GM21737 (cell line): Measurements from ENCODE around the gene CAPN5.

Experiments used
- ATAC-seq: cut with Tn5 transposase; IDR thresholded peaks from one replicate; pipeline ENCODE4 v1.9.1; 2021; ENCODE audit warnings: mild to moderate bottlenecking, moderate library complexity; ENCODE audit not compliant: unreplicated experiment

The CAPN5 gene

GRCh38 chr11:77114089-77114463, 47.3 kb downstream of the CAPN5 start:
- no peak for ATAC-seq

GRCh38 chr11:77115181-77115611, 48.4 kb downstream of the CAPN5 start:
- ATAC-seq = no peak

- ATAC-seq = no peak
These were observed 49.2 kb downstream of the CAPN5 start for GRCh38 chr11:77115956-77116355.

GRCh38 chr11:77117492-77117891, 50.7 kb downstream of the CAPN5 start:
- no peak for ATAC-seq

- no peak for ATAC-seq
These were observed 51.3 kb downstream of the CAPN5 start for GRCh38 chr11:77118086-77118485.

- ATAC-seq = no peak
These were observed 52.2 kb downstream of the CAPN5 start for GRCh38 chr11:77118971-77119370.

- no peak for ATAC-seq
These were observed 52.8 kb downstream of the CAPN5 start for GRCh38 chr11:77119531-77119936.

- no peak for ATAC-seq
These were observed 53.8 kb downstream of the CAPN5 start for GRCh38 chr11:77120571-77120970.

GRCh38 chr11:77121096-77121640, 54.4 kb downstream of the CAPN5 start:
- no peak for ATAC-seq

GRCh38 chr11:77121876-77122575, 55.3 kb downstream of the CAPN5 start:
- ATAC-seq = no peak

- ATAC-seq = no peak
These were observed 55.9 kb downstream of the CAPN5 start for GRCh38 chr11:77122576-77123212.

- ATAC-seq = no peak
These were observed 56.8 kb downstream of the CAPN5 start for GRCh38 chr11:77123591-77123990.

- ATAC-seq = no peak
These were observed 57.3 kb downstream of the CAPN5 start for GRCh38 chr11:77124041-77124440.

GRCh38 chr11:77124488-77124887, 57.7 kb downstream of the CAPN5 start:
- no peak for ATAC-seq

- no peak for ATAC-seq
These were observed 58.4 kb downstream of the CAPN5 start for GRCh38 chr11:77125191-77125590.

GRCh38 chr11:77125695-77126094, 58.9 kb downstream of the CAPN5 start:
- no peak for ATAC-seq

GRCh38 chr11:77126156-77126775, 59.5 kb downstream of the CAPN5 start:
- no peak for ATAC-seq

GRCh38 chr11:77126861-77127234, 60.1 kb downstream of the CAPN5 start:
- ATAC-seq = no peak

GRCh38 chr11:77127235-77127911, 60.6 kb downstream of the CAPN5 start:
- no peak for ATAC-seq

- no peak for ATAC-seq
These were observed 61.3 kb downstream of the CAPN5 start, which contains the start of gene MYO7A for GRCh38 chr11:77127920-77128691. TSS of gene MYO7A (plus strand) at chr11:77128246. CDS start at chr11:77130635, 2,389 bp downstream.
